ENCODE measurements around the gene SEZ6.

- TF ChIP-seq CTCF (IDR thresholded peaks at IDR 0.05) = no peak
- TF ChIP-seq POLR2A (IDR thresholded peaks at IDR 0.05) = no peak
These were observed 8.9 kb upstream of the SEZ6 start for GRCh38 chr17:29014716-29015115.
